Activated CD4-positive, alpha-beta T cell treated with anti-CD3 and anti-CD28 coated beads, Interleukin-2, amount 10 ng/mL, durations not matched to agents 7 days and 5 days (primary cell): ENCODE data around the gene MTHFD1L. TPM values are rescaled to one million over a fixed set of nuclear protein-coding genes. Genes with fewer than 3 reads are reported as not detected.

Source experiments
- CTCF ChIA-PET: fragments of 350-600 bp; sonication (Branson Sonifier 250); formaldehyde crosslinking; loops from one replicate; lab custom pipeline; 2021; ENCODE audit warnings: antibody characterized with exemption; lab: Charles Lee
- POLR2A ChIA-PET: fragments of 350-600 bp; sonication (Branson Sonifier 250); formaldehyde crosslinking; loops from one replicate; lab custom pipeline; 2021; ENCODE audit warnings: antibody characterized with exemption; lab: Charles Lee
- DNase-seq: peaks from one replicate; pipeline ENCODE4 v3.0.0-alpha.2; 2020
- H3K27ac Mint-ChIP-seq: one replicate; pipeline ENCODE4 v1.8.0; 2021; ENCODE audit warnings: mild to moderate bottlenecking, moderate library complexity, mixed read lengths
- H3K27me3 Mint-ChIP-seq: one replicate; pipeline ENCODE4 v1.8.0; 2021; ENCODE audit warnings: mixed read lengths
- H3K36me3 Mint-ChIP-seq: one replicate; pipeline ENCODE4 v1.8.0; 2021; ENCODE audit warnings: low read depth, mixed read lengths
- H3K4me1 Mint-ChIP-seq: one replicate; pipeline ENCODE4 v1.8.0; 2021; ENCODE audit warnings: mixed read lengths
- H3K4me3 Mint-ChIP-seq: one replicate; pipeline ENCODE4 v1.8.0; 2021; ENCODE audit warnings: mild to moderate bottlenecking, moderate library complexity, mixed read lengths
- H3K9me3 Mint-ChIP-seq: one replicate; pipeline ENCODE4 v1.8.0; 2021; ENCODE audit warnings: mixed read lengths
- total RNA-seq, 2 experiments: library from RNA; stranded (reverse); gene quantifications; one replicate each; pipeline ENCODE4 v1.2.3, GENCODE V29; 2021

The MTHFD1L gene
- total RNA-seq, 2 experiments from 2014 or later = 34.9 to 40.6 TPM

GRCh38 chr6:151067684-151068596, 202.4 kb downstream of the MTHFD1L start:
- DNase-seq = no peak
- CTCF ChIA-PET = no interaction called here
- POLR2A ChIA-PET = no interaction called here
- Mint-ChIP-seq H3K27ac (no peak overlapping the region), H3K27me3 (no peaks in the 10 kb centered on the region), H3K36me3 (peaks cover 22% of the 10 kb centered on the region), H3K4me3 (no peak overlapping the region), H3K4me1 (no peaks in the 10 kb centered on the region), H3K9me3 (peaks cover 2% of the 10 kb centered on the region)

- no peak overlapping the region for H3K27ac Mint-ChIP-seq
- H3K36me3 Mint-ChIP-seq = peaks cover 24% of the 10 kb centered on the region
- H3K4me3 Mint-ChIP-seq = no peak overlapping the region
- POLR2A ChIA-PET = no interaction called here
- peaks cover 2% of the 10 kb centered on the region for H3K9me3 Mint-ChIP-seq
- DNase-seq = no peak
- CTCF ChIA-PET = interaction anchor here (1.1 kb wide), 1 partner anchor 55 kb away, joined by 3 read pairs; no protein-coding TSS in a partner anchor
- no peaks in the 10 kb centered on the region for H3K4me1 Mint-ChIP-seq
- no peaks in the 10 kb centered on the region for H3K27me3 Mint-ChIP-seq
Observed at GRCh38 chr6:151068761-151069312, 203.3 kb downstream of the MTHFD1L start.

GRCh38 chr6:151069641-151070040, 204.1 kb downstream of the MTHFD1L start:
- POLR2A ChIA-PET = no interaction called here
- CTCF ChIA-PET = interaction anchor here (0.8 to 1.1 kb wide), 2 partner anchors 56 to 255 kb away, joined by 3 to 4 read pairs; no protein-coding TSS in a partner anchor
- no peak overlapping the region for H3K27ac Mint-ChIP-seq
- DNase-seq = no peak
- H3K4me1 Mint-ChIP-seq = no peaks in the 10 kb centered on the region
- H3K9me3 Mint-ChIP-seq = peaks cover 2% of the 10 kb centered on the region
- H3K27me3 Mint-ChIP-seq = no peaks in the 10 kb centered on the region
- peaks cover 27% of the 10 kb centered on the region for H3K36me3 Mint-ChIP-seq
- no peak overlapping the region for H3K4me3 Mint-ChIP-seq

- POLR2A ChIA-PET = no interaction called here
- Mint-ChIP-seq H3K4me1 (no peaks in the 10 kb centered on the region), H3K9me3 (peaks cover 6% of the 10 kb centered on the region), H3K4me3 (no peak overlapping the region), H3K27me3 (no peaks in the 10 kb centered on the region), H3K27ac (no peak overlapping the region), H3K36me3 (peaks cover 29% of the 10 kb centered on the region)
- no peak for DNase-seq
- CTCF ChIA-PET = no interaction called here
Observed at GRCh38 chr6:151070631-151071051, 205.1 kb downstream of the MTHFD1L start.

GRCh38 chr6:151071295-151071694, 205.8 kb downstream of the MTHFD1L start:
- ChIA-PET POLR2A (no interaction called here), CTCF (interaction anchor here (0.6 kb wide), 1 partner anchor 1012 kb away, joined by 3 read pairs; no protein-coding TSS in a partner anchor)
- no peak for DNase-seq
- no peak overlapping the region for H3K4me3 Mint-ChIP-seq
- H3K27ac Mint-ChIP-seq = no peak overlapping the region
- peaks cover 29% of the 10 kb centered on the region for H3K36me3 Mint-ChIP-seq
- no peaks in the 10 kb centered on the region for H3K4me1 Mint-ChIP-seq
- H3K27me3 Mint-ChIP-seq = no peaks in the 10 kb centered on the region
- peaks cover 6% of the 10 kb centered on the region for H3K9me3 Mint-ChIP-seq

GRCh38 chr6:151073146-151073545, 207.6 kb downstream of the MTHFD1L start:
- Mint-ChIP-seq H3K36me3 (peaks cover 31% of the 10 kb centered on the region), H3K27ac (no peak overlapping the region), H3K9me3 (peaks cover 10% of the 10 kb centered on the region), H3K4me1 (no peaks in the 10 kb centered on the region), H3K27me3 (no peaks in the 10 kb centered on the region), H3K4me3 (no peak overlapping the region)
- ChIA-PET POLR2A (no interaction called here), CTCF (no interaction called here)
- no peak for DNase-seq

GRCh38 chr6:151073701-151074100, 208.2 kb downstream of the MTHFD1L start:
- Mint-ChIP-seq H3K4me3 (no peak overlapping the region), H3K4me1 (no peaks in the 10 kb centered on the region), H3K27ac (no peak overlapping the region), H3K27me3 (no peaks in the 10 kb centered on the region), H3K9me3 (peaks cover 10% of the 10 kb centered on the region), H3K36me3 (peaks cover 33% of the 10 kb centered on the region)
- DNase-seq = no peak
- ChIA-PET CTCF (interaction anchor here (0.6 to 1.2 kb wide), 3 partner anchors 23 to 137 kb away, joined by 3 to 5 read pairs (median 3); no protein-coding TSS in a partner anchor), POLR2A (no interaction called here)

GRCh38 chr6:151075005-151075404, 209.5 kb downstream of the MTHFD1L start:
- no peak for DNase-seq
- peaks cover 10% of the 10 kb centered on the region for H3K9me3 Mint-ChIP-seq
- CTCF ChIA-PET = no interaction called here
- no peaks in the 10 kb centered on the region for H3K27me3 Mint-ChIP-seq
- POLR2A ChIA-PET = no interaction called here
- H3K27ac Mint-ChIP-seq = no peak overlapping the region
- peaks cover 25% of the 10 kb centered on the region for H3K36me3 Mint-ChIP-seq
- H3K4me1 Mint-ChIP-seq = no peaks in the 10 kb centered on the region
- no peak overlapping the region for H3K4me3 Mint-ChIP-seq

GRCh38 chr6:151075527-151075926, 210.0 kb downstream of the MTHFD1L start:
- POLR2A ChIA-PET = no interaction called here
- peaks cover 10% of the 10 kb centered on the region for H3K9me3 Mint-ChIP-seq
- H3K27me3 Mint-ChIP-seq = no peaks in the 10 kb centered on the region
- peaks cover 25% of the 10 kb centered on the region for H3K36me3 Mint-ChIP-seq
- H3K27ac Mint-ChIP-seq = no peak overlapping the region
- DNase-seq = no peak
- CTCF ChIA-PET = interaction anchor here (0.7 kb wide), 2 partner anchors 12 to 23 kb away, joined by 3 read pairs; no protein-coding TSS in a partner anchor
- H3K4me3 Mint-ChIP-seq = no peak overlapping the region
- no peaks in the 10 kb centered on the region for H3K4me1 Mint-ChIP-seq

GRCh38 chr6:151075930-151076555, 210.5 kb downstream of the MTHFD1L start:
- DNase-seq = no peak
- H3K27me3 Mint-ChIP-seq = no peaks in the 10 kb centered on the region
- H3K36me3 Mint-ChIP-seq = peaks cover 24% of the 10 kb centered on the region
- ChIA-PET CTCF (interaction anchor here (0.7 kb wide), 2 partner anchors 11 to 24 kb away, joined by 3 read pairs; no protein-coding TSS in a partner anchor), POLR2A (no interaction called here)
- no peaks in the 10 kb centered on the region for H3K4me1 Mint-ChIP-seq
- H3K27ac Mint-ChIP-seq = no peak overlapping the region
- H3K4me3 Mint-ChIP-seq = no peak overlapping the region
- peaks cover 9% of the 10 kb centered on the region for H3K9me3 Mint-ChIP-seq

- Mint-ChIP-seq H3K36me3 (peaks cover 19% of the 10 kb centered on the region), H3K27me3 (no peaks in the 10 kb centered on the region), H3K4me3 (no peak overlapping the region), H3K4me1 (peaks cover 1% of the 10 kb centered on the region), H3K27ac (no peak overlapping the region), H3K9me3 (peaks cover 8% of the 10 kb centered on the region)
- POLR2A ChIA-PET = no interaction called here
- DNase-seq = no peak
- CTCF ChIA-PET = no interaction called here
Observed at GRCh38 chr6:151078655-151079054, 213.2 kb downstream of the MTHFD1L start.

- Mint-ChIP-seq H3K27ac (no peak overlapping the region), H3K9me3 (peaks cover 4% of the 10 kb centered on the region), H3K4me1 (peaks cover 1% of the 10 kb centered on the region), H3K4me3 (no peak overlapping the region), H3K36me3 (peaks cover 4% of the 10 kb centered on the region), H3K27me3 (no peaks in the 10 kb centered on the region)
- CTCF ChIA-PET = interaction anchor here (0.7 kb wide), 1 partner anchor 19 kb away, joined by 3 read pairs; no protein-coding TSS in a partner anchor
- POLR2A ChIA-PET = no interaction called here
- no peak for DNase-seq
Observed at GRCh38 chr6:151081656-151082055, 216.2 kb downstream of the MTHFD1L start.
